Ramos (cell line): ENCODE results near the gene CBLC.

ENCODE experiments used
- in situ Hi-C: fragments of 300-500 bp; cut with MboI; formaldehyde crosslinking; loops from one replicate; pipeline ENCODE4 v1.14.3; 2022; ENCODE audit warnings: low sequenced_read_pairs; ENCODE audit not compliant: unreplicated experiment

CBLC gene

GRCh38 chr19:44777715-44778347 lies at the start of gene CBLC:
Gene CBLC, plus strand, starts transcription at chr19:44777890. Its CDS starts 42 bp downstream, at chr19:44777932.
- in situ Hi-C loops: no loop called here

- in situ Hi-C loops: no loop called here
Measured at GRCh38 chr19:44728178-44728577, 49.5 kb upstream of the CBLC start.

- in situ Hi-C loops: no loop called here
Measured at GRCh38 chr19:44729516-44730033, 48.1 kb upstream of the CBLC start.

GRCh38 chr19:44731081-44731480 lies 46.6 kb upstream of the CBLC start:
- in situ Hi-C loops: no loop called here

GRCh38 chr19:44731622-44732021 lies 46.1 kb upstream of the CBLC start:
- in situ Hi-C loops: no loop called here

- in situ Hi-C loops: no loop called here
Measured at GRCh38 chr19:44732235-44733014, 45.3 kb upstream of the CBLC start.

GRCh38 chr19:44734357-44734756 lies 43.3 kb upstream of the CBLC start:
- in situ Hi-C loops: no loop called here

- in situ Hi-C loops: no loop called here
Measured at GRCh38 chr19:44735011-44735410, 42.7 kb upstream of the CBLC start.

- in situ Hi-C loops: no loop called here
Measured at GRCh38 chr19:44737238-44738071, 40.2 kb upstream of the CBLC start.

- in situ Hi-C loops: no loop called here
Measured at GRCh38 chr19:44738136-44738535, 39.6 kb upstream of the CBLC start.

GRCh38 chr19:44738603-44739558 lies 38.8 kb upstream of the CBLC start:
- in situ Hi-C loops: no loop called here

GRCh38 chr19:44740351-44740824 lies 37.3 kb upstream of the CBLC start:
- in situ Hi-C loops: no loop called here

- in situ Hi-C loops: no loop called here
Measured at GRCh38 chr19:44741258-44741731, 36.4 kb upstream of the CBLC start.

GRCh38 chr19:44741841-44742329 lies 35.8 kb upstream of the CBLC start:
- in situ Hi-C loops: no loop called here

GRCh38 chr19:44742330-44743061 lies 35.2 kb upstream of the CBLC start:
- in situ Hi-C loops: no loop called here

- in situ Hi-C loops: no loop called here
Measured at GRCh38 chr19:44744871-44745332, 32.8 kb upstream of the CBLC start.

GRCh38 chr19:44745341-44745831 lies 32.3 kb upstream of the CBLC start:
- in situ Hi-C loops: no loop called here

GRCh38 chr19:44745887-44746600 lies 31.6 kb upstream of the CBLC start:
- in situ Hi-C loops: no loop called here
